SU-DHL-6 (cell line): Measurements from ENCODE around the gene SLC45A1.

Experiments
- EZH2phosphoT487 ChIP-seq: fragments of 200-600 bp; sonication (generic), shearing (Covaris generic); conservative IDR thresholded peaks from 2 replicates; pipeline ENCODE4 v1.6.1; 2018; ENCODE audit warnings: mild to moderate bottlenecking, antibody characterized with exemption, low read length, moderate library complexity, mixed read lengths
- TF ChIP-seq, protein P1 (sequence below): fragments of 200-600 bp; sonication (generic); IDR thresholded peaks from one replicate; pipeline ENCODE4 v1.5.1; 2017; ENCODE audit warnings: antibody characterized with exemption, mild to moderate bottlenecking, low read length, moderate library complexity; ENCODE audit not compliant: insufficient read depth, poor library complexity, severe bottlenecking

GRCh38 chr1:8330271-8331125 lies 12.6 kb downstream of the SLC45A1 start:
- TF ChIP-seq, protein P1, sequence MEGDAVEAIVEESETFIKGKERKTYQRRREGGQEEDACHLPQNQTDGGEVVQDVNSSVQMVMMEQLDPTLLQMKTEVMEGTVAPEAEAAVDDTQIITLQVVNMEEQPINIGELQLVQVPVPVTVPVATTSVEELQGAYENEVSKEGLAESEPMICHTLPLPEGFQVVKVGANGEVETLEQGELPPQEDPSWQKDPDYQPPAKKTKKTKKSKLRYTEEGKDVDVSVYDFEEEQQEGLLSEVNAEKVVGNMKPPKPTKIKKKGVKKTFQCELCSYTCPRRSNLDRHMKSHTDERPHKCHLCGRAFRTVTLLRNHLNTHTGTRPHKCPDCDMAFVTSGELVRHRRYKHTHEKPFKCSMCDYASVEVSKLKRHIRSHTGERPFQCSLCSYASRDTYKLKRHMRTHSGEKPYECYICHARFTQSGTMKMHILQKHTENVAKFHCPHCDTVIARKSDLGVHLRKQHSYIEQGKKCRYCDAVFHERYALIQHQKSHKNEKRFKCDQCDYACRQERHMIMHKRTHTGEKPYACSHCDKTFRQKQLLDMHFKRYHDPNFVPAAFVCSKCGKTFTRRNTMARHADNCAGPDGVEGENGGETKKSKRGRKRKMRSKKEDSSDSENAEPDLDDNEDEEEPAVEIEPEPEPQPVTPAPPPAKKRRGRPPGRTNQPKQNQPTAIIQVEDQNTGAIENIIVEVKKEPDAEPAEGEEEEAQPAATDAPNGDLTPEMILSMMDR: no peak
- TF ChIP-seq EZH2phosphoT487: no peak
